ENCODE results near the gene PDIA5. TPM values are rescaled to one million over a fixed set of nuclear protein-coding genes. Genes with fewer than 3 reads are reported as not detected.

Gene PDIA5
- total RNA-seq, 1 experiment from 2014 or later, result 50.8 TPM

DNA sequence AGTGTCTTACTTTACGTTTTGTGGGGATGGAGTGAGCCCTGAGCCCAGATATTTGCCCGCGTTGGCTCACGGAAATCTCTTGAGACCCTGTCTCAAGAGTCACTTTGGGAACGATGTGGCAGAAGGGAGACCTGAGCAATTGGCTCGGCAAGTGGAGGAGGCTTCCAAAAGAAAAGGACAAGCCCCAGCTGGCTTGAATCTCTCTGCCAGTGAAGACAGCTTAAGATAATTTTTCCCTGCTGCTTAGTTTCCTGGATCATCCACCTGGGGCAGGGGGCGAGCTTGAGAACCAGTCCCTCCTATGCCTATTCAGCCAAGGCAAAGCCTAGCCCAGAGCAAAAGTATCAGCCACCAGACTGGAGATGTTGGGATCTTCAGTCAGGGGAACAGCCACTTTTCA is 135.6 kb downstream of the PDIA5 start:
- no peak for ATAC-seq
- no peaks in the 10 kb centered on the region for H3K36me3 ChIP-seq (ENCODE audit: control insufficient read depth in 1 of 2, insufficient read depth in 2 of 2, low read length in 2 of 2)
- no peak overlapping the region for H2AFZ ChIP-seq (ENCODE audit: low read depth, low read length, poor library complexity, severe bottlenecking)
- peak overlapping the region; percentile 95 for H3K4me2 ChIP-seq (ENCODE audit: low read length)
- BruUV-seq (replicated peaks), result TSS peak; percentile 55
- peak overlapping the region; percentile 90 for H3K9ac ChIP-seq (ENCODE audit: low read length)
- H3K9me2 ChIP-seq (ENCODE audit: insufficient read depth), result no peaks in the 10 kb centered on the region
- H4K20me1 ChIP-seq (ENCODE audit: insufficient read depth), result no peaks in the 10 kb centered on the region
- ChIA-PET POLR2A (interaction anchor here (1.0 to 1.1 kb wide), 2 partner anchors 25 to 28 kb away, joined by 3 read pairs; no protein-coding TSS in a partner anchor), CTCF (no interaction called here), RAD21 (ENCODE audit: low non-redundant PET in 1 of 2, low total read pairs in 2 of 2, uncharacterized antibody in 2 of 2, unreplicated experiment in 2 of 2) (no interaction called here)
- no peaks in the 10 kb centered on the region for H3K27me3 ChIP-seq (ENCODE audit: insufficient read depth, low read length)
- H3K4me3 ChIP-seq (replicated peaks in 1 of 2; ENCODE audit: low read depth in 1 of 2, low read length in 2 of 2), result peak overlapping the region; percentile 96 to 98
- peaks cover 40% of the 10 kb centered on the region for H3K79me2 ChIP-seq (ENCODE audit: insufficient read depth, low read length)
- intact Hi-C loops (cut with micrococcal nuclease), result no loop called here
- no peaks in the 10 kb centered on the region for H3K9me3 ChIP-seq (ENCODE audit: control insufficient read depth in 1 of 2, insufficient read depth in 1 of 2, low read depth in 1 of 2, low read length in 2 of 2)
- TF ChIP-seq JUND (IDR thresholded peaks at IDR 0.05), result no peak
- no peak for TF ChIP-seq REST (IDR thresholded peaks at IDR 0.05; ENCODE audit: low read depth)
- no peak for TF ChIP-seq TCF7L2 (IDR thresholded peaks at IDR 0.05; ENCODE audit: borderline replicate concordance, extremely low read depth, insufficient read depth, insufficient read length)
- no peak for TF ChIP-seq POLR2A (IDR thresholded peaks at IDR 0.05; ENCODE audit: borderline replicate concordance, extremely low read depth, insufficient read depth, insufficient read length)
- no peak for TF ChIP-seq SRF (IDR thresholded peaks at IDR 0.05; ENCODE audit: low read depth)
- TF ChIP-seq CBX3 (IDR thresholded peaks at IDR 0.05; ENCODE audit: low read depth), result no peak
- TF ChIP-seq ZFX (IDR thresholded peaks at IDR 0.05), result no peak
- TF ChIP-seq ZNF274 (IDR thresholded peaks at IDR 0.05; ENCODE audit: low read depth, low read length), result no peak
- no peak for TF ChIP-seq MAX (IDR thresholded peaks at IDR 0.05)
- no peak for TF ChIP-seq YY1 (IDR thresholded peaks at IDR 0.05; ENCODE audit: extremely low read depth, insufficient replicate concordance, low read depth, low read length)
- TF ChIP-seq, protein P1, sequence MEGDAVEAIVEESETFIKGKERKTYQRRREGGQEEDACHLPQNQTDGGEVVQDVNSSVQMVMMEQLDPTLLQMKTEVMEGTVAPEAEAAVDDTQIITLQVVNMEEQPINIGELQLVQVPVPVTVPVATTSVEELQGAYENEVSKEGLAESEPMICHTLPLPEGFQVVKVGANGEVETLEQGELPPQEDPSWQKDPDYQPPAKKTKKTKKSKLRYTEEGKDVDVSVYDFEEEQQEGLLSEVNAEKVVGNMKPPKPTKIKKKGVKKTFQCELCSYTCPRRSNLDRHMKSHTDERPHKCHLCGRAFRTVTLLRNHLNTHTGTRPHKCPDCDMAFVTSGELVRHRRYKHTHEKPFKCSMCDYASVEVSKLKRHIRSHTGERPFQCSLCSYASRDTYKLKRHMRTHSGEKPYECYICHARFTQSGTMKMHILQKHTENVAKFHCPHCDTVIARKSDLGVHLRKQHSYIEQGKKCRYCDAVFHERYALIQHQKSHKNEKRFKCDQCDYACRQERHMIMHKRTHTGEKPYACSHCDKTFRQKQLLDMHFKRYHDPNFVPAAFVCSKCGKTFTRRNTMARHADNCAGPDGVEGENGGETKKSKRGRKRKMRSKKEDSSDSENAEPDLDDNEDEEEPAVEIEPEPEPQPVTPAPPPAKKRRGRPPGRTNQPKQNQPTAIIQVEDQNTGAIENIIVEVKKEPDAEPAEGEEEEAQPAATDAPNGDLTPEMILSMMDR (IDR thresholded peaks at IDR 0.05 in 2 of 3, conservative IDR thresholded peaks at IDR 0.05 in 1 of 3; ENCODE audit: borderline replicate concordance in 1 of 3, insufficient read depth in 1 of 3, low read depth in 2 of 3, low read length in 2 of 3), result no peak
- no peak for TF ChIP-seq SIN3A (IDR thresholded peaks at IDR 0.05; ENCODE audit: low read depth)
- no peak for TF ChIP-seq SP1 (IDR thresholded peaks at IDR 0.05; ENCODE audit: low read depth)
- no peak for TF ChIP-seq ELF1 (IDR thresholded peaks at IDR 0.05; ENCODE audit: borderline replicate concordance, low read depth)
- TF ChIP-seq EZH2phosphoT487 (IDR thresholded peaks at IDR 0.05; ENCODE audit: borderline replicate concordance), result no peak
- no peak for TF ChIP-seq POLR2AphosphoS5 (IDR thresholded peaks at IDR 0.05; ENCODE audit: low read depth, low read length)
- H3K4me1 ChIP-seq (ENCODE audit: control insufficient read depth in 1 of 2, insufficient read depth in 2 of 2, low read length in 2 of 2), result peaks cover 9 to 15% of the 10 kb centered on the region in 2 experiments; a peak in 3 of 4 replicates
- no peak for DNase-seq (ENCODE audit: low read depth, low spot score)
- H3K27ac ChIP-seq (ENCODE audit: low read depth, low read length), result peak overlapping the region; percentile 69; the same call in 1 of the 2 replicates

Measured in HCT116 (cell line).